A549 (cell line): ENCODE results near the gene GDAP2. TPM values are rescaled to one million over a fixed set of nuclear protein-coding genes. Genes with fewer than 3 reads are reported as not detected.

ENCODE experiments used
- ATAC-seq, 2 experiments: fragments of 200-7000 bp in 1 of 2; fragments of >200 bp in 1 of 2; cut with Nextera tagmentation in 1 of 2; cut with Tn5 transposase in 1 of 2; 3 replicates each; pipeline versions ENCODE4 v1.8.0 to v1.9.1; 2018 to 2020; ENCODE audit warnings: mild to moderate bottlenecking in 1 of 2, moderate library complexity in 1 of 2
- CTCF ChIA-PET: fragments of 300-600 bp; sonication (Branson Sonifier 250); formaldehyde crosslinking; extraction: SDS; loops from one replicate; lab custom pipeline; 2021; ENCODE audit warnings: antibody characterized with exemption, inconsistent platforms; lab: Yijun Ruan, JAX
- POLR2A ChIA-PET: fragments of 350-600 bp; formaldehyde crosslinking; extraction: SDS; loops from one replicate; lab custom pipeline; 2021; ENCODE audit warnings: antibody characterized with exemption, inconsistent platforms; lab: Yijun Ruan, JAX
- DNase-seq, 2 experiments: peaks; one replicate each; pipeline versions ENCODE4 v3.0.0 to v3.0.0-alpha.2; 2011 to 2016; ENCODE audit warnings: low read depth in 1 of 2, low spot score in 1 of 2
- FAIRE-seq: peaks from 2 replicates; lab custom pipeline; 2011; peaks lifted over from hg19 to GRCh38; lab: Jason Lieb, UNC
- H3K27ac ChIP-seq, 2 experiments: fragments of >200 bp; sonication (Bioruptor Twin); formaldehyde crosslinking; 3 replicates each; pipeline ENCODE4 v1.5.1; 2016 to 2017
- H3K4me1 ChIP-seq: fragments of >200 bp; sonication (Bioruptor Twin); formaldehyde crosslinking; 3 replicates; pipeline ENCODE4 v1.6.1; 2016
- H3K4me2 ChIP-seq: fragments of >200 bp; sonication (Bioruptor Twin); formaldehyde crosslinking; 3 replicates; pipeline ENCODE4 v1.6.1; 2016
- H3K4me3 ChIP-seq: fragments of >200 bp; sonication (Bioruptor Twin); formaldehyde crosslinking; 3 replicates; pipeline ENCODE4 v1.5.1; 2016
- H3K9me3 ChIP-seq: fragments of >200 bp; sonication (Bioruptor Twin); formaldehyde crosslinking; 3 replicates; pipeline ENCODE4 v1.6.1; 2016
- ATOH8 ChIP-seq: fragments of 250-450 bp; sonication (Bioruptor Pico); IDR thresholded peaks from 2 replicates; pipeline ENCODE4 v1.5.0; 2020; ENCODE audit warnings: low read depth, mild to moderate bottlenecking, moderate library complexity
- CHD2 ChIP-seq: fragments of 150-350 bp; IDR thresholded peaks from 2 replicates; pipeline ENCODE4 v1.6.1; 2014; ENCODE audit warnings: low read length; ENCODE audit not compliant: partially characterized antibody
- E2F6 ChIP-seq: IDR thresholded peaks from 2 replicates; pipeline ENCODE4 v1.6.1; 2012; ENCODE audit warnings: low read depth, borderline replicate concordance
- EHF ChIP-seq: fragments of 250-450 bp; sonication (Bioruptor Pico); IDR thresholded peaks from 2 replicates; pipeline ENCODE4 v1.5.0; 2020; ENCODE audit warnings: mild to moderate bottlenecking
- EHMT2 ChIP-seq: fragments of 200-600 bp; sonication (generic); IDR thresholded peaks from 2 replicates; pipeline ENCODE4 v1.6.1; 2016; ENCODE audit warnings: antibody characterized with exemption, low read depth, mild to moderate bottlenecking, moderate library complexity
- EP300 ChIP-seq, 2 experiments: fragments of >200 bp; sonication (Bioruptor Twin); formaldehyde crosslinking; IDR thresholded peaks; 2 replicates in 1 of 2; 3 replicates in 1 of 2; pipeline ENCODE4 v1.6.1; 2016 to 2017
- FOSB ChIP-seq: fragments of 250-450 bp; sonication (Bioruptor Pico); IDR thresholded peaks from 2 replicates; pipeline ENCODE4 v1.5.0; 2020; ENCODE audit warnings: mild to moderate bottlenecking, moderate library complexity
- FOXS1 ChIP-seq: fragments of 250-450 bp; sonication (Bioruptor Pico); IDR thresholded peaks from 2 replicates; pipeline ENCODE4 v1.5.0; 2020; ENCODE audit warnings: mild to moderate bottlenecking, moderate library complexity
- GATA3 ChIP-seq: IDR thresholded peaks from 2 replicates; pipeline ENCODE4 v1.6.1; 2012; ENCODE audit warnings: borderline replicate concordance
- HMGXB4 ChIP-seq: fragments of 250-450 bp; sonication (Bioruptor Pico); IDR thresholded peaks from 2 replicates; pipeline ENCODE4 v1.5.0; 2021; ENCODE audit warnings: mild to moderate bottlenecking, moderate library complexity, borderline replicate concordance
- HOXA7 ChIP-seq: fragments of 250-450 bp; sonication (Bioruptor Pico); IDR thresholded peaks from 2 replicates; pipeline ENCODE4 v1.5.0; 2020; ENCODE audit warnings: mild to moderate bottlenecking, moderate library complexity
- HOXB13 ChIP-seq: fragments of 250-450 bp; sonication (Bioruptor Pico); IDR thresholded peaks from 2 replicates; pipeline ENCODE4 v1.5.0; 2020; ENCODE audit warnings: low read depth, mild to moderate bottlenecking, moderate library complexity
- HOXB5 ChIP-seq: fragments of 250-450 bp; sonication (Bioruptor Pico); IDR thresholded peaks from 2 replicates; pipeline ENCODE4 v1.5.0; 2020; ENCODE audit warnings: mild to moderate bottlenecking, moderate library complexity
- JUN ChIP-seq, 2 experiments: fragments of >200 bp; sonication (Bioruptor Twin); formaldehyde crosslinking; IDR thresholded peaks; 2 replicates in 1 of 2; 3 replicates in 1 of 2; pipeline ENCODE4 v1.6.1; 2016 to 2017
- MAZ ChIP-seq: fragments of 150-350 bp; IDR thresholded peaks from 2 replicates; pipeline ENCODE4 v1.6.1; 2014; ENCODE audit warnings: antibody characterized with exemption, low read depth, low read length, borderline replicate concordance
- PHF8 ChIP-seq: fragments of 200-600 bp; sonication (generic); IDR thresholded peaks from 2 replicates; pipeline ENCODE4 v1.6.1; 2016; ENCODE audit warnings: low read depth, mild to moderate bottlenecking, antibody characterized with exemption, moderate library complexity, borderline replicate concordance
- POLR2A ChIP-seq: IDR thresholded peaks from 2 replicates; pipeline ENCODE4 v1.6.1; 2012; ENCODE audit warnings: mild to moderate bottlenecking, low read length
- POLR2AphosphoS2 ChIP-seq: conservative IDR thresholded peaks from 2 replicates; pipeline ENCODE4 v1.6.1; 2012; ENCODE audit warnings: low read length, improper control_type of control experiment, inconsistent platforms
- RCOR1 ChIP-seq: fragments of 150-350 bp; IDR thresholded peaks from 2 replicates; pipeline ENCODE4 v1.6.1; 2014; ENCODE audit warnings: antibody characterized with exemption, low read length, low read depth
- SREBF2 ChIP-seq: fragments of 450-650 bp; IDR thresholded peaks from 2 replicates; pipeline ENCODE4 v1.6.1; 2014; ENCODE audit warnings: mild to moderate bottlenecking, moderate library complexity
- TFCP2L1 ChIP-seq: fragments of 250-450 bp; sonication (Bioruptor Pico); IDR thresholded peaks from 2 replicates; pipeline ENCODE4 v1.5.0; 2021; ENCODE audit warnings: mild to moderate bottlenecking
- TP53 ChIP-seq: fragments of 250-450 bp; sonication (Bioruptor Pico); IDR thresholded peaks from 2 replicates; pipeline ENCODE4 v1.5.0; 2021; ENCODE audit warnings: mild to moderate bottlenecking, moderate library complexity
- ZFP36 ChIP-seq: fragments of 450-650 bp; IDR thresholded peaks from 2 replicates; pipeline ENCODE4 v1.6.1; 2014; ENCODE audit warnings: borderline replicate concordance; ENCODE audit not compliant: partially characterized antibody
- ZNF302 ChIP-seq: fragments of 250-450 bp; sonication (Bioruptor Pico); IDR thresholded peaks from 2 replicates; pipeline ENCODE4 v1.9.0; 2021; ENCODE audit warnings: inconsistent platforms, mild to moderate bottlenecking, moderate library complexity
- ZSCAN20 ChIP-seq: fragments of 250-450 bp; sonication (Bioruptor Pico); IDR thresholded peaks from 2 replicates; pipeline ENCODE4 v1.8.0; 2022; ENCODE audit warnings: mild to moderate bottlenecking, moderate library complexity
- WGBS: methylation state at CpG from one replicate; pipeline ENCODE4 v1.1.6; 2017; ENCODE audit errors: missing lambda C conversion rate; 5-methylcytosine and 5-hydroxymethylcytosine counted together
- polyA plus RNA-seq, 4 experiments: library from polyadenylated mRNA; depleted of rRNA in 3 of 4; stranded (reverse); fragments of >200 nt; fragmentation: RNase III in 1 of 4; extraction: RNeasy Plus Mini Kit Qiagen cat#74134 plus additional on column Dnase treatment in 1 of 4; gene quantifications; 2 replicates in 3 of 4; 3 replicates in 1 of 4; pipeline ENCODE4 v1.2.3, GENCODE V29; 2011 to 2017
- TF ChIP-seq, protein P1 (sequence below): fragments of >200 bp; sonication (Bioruptor Twin); formaldehyde crosslinking; IDR thresholded peaks from 3 replicates; pipeline ENCODE4 v1.6.1; 2016

GDAP2 gene
- polyA plus RNA-seq, 2 of the 4 experiments (the other 2 are of a cell fraction) = 6.7 to 21.2 TPM

DNA sequence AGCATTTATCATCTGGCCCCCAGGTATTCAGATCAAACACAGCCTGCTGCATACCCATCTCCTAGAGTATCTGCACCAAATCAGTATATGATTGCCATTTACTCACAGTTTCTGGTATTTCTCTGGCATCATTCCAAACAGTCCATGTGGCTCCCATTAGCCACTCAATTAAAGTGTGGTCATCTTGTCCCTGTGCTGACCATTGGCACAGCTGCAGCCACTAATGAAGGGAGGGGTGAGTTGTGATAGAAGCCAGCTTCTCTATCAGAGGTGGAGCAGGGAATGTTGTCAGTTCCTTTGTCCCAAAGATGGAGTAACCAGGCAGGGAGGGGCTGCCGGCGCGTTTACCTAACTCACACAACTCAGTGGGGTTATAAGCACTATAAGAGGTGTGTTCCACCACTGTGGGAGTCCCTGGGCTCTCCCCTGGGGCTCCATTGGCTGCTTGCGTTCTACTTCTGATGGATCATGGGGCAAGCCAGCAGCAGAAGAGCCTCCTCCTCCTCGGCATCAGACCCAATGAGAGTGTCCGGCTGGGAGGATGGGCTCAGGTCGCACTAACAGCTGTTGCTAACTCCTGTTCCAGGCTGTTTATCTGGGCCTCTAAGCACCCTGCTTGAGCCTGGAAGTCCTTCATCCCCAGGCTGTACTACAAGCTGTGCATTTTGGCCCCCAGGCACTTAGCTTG, 108.6 kb downstream of the GDAP2 start:
- FAIRE-seq (no peak), ATAC-seq (no peak), DNase-seq (no peak)
- no peak overlapping the region for H3K4me3 ChIP-seq
- WGBS = 59% methylated on average over 3 of the region's 7 CpGs
- peak overlapping the region; percentile 60 to 85 for H3K27ac ChIP-seq
- TF ChIP-seq EHMT2 = no peak
- TF ChIP-seq POLR2A = no peak
- no peak for TF ChIP-seq HMGXB4
- TF ChIP-seq CHD2 = no peak
- no peak for TF ChIP-seq ZSCAN20 (CRISPR knock-in tag)
- no peak for TF ChIP-seq MAZ
- TF ChIP-seq TFCP2L1 = no peak
- TF ChIP-seq FOXS1 (CRISPR knock-in tag) = no peak
- TF ChIP-seq TP53 (CRISPR knock-in tag) = no peak
- no peaks in the 10 kb centered on the region for H3K9me3 ChIP-seq
- no peak overlapping the region for H3K4me2 ChIP-seq
- POLR2A ChIA-PET = no interaction called here
- H3K4me1 ChIP-seq = peaks cover 24% of the 10 kb centered on the region
- CTCF ChIA-PET = no interaction called here

- no peak for TF ChIP-seq RCOR1
- TF ChIP-seq GATA3 = no peak
- TF ChIP-seq ZFP36 = no peak
- TF ChIP-seq ZNF302 (CRISPR knock-in tag) = no peak
- TF ChIP-seq JUN (IDR thresholded peaks at IDR 0.05) = no peak
- TF ChIP-seq, protein P1, sequence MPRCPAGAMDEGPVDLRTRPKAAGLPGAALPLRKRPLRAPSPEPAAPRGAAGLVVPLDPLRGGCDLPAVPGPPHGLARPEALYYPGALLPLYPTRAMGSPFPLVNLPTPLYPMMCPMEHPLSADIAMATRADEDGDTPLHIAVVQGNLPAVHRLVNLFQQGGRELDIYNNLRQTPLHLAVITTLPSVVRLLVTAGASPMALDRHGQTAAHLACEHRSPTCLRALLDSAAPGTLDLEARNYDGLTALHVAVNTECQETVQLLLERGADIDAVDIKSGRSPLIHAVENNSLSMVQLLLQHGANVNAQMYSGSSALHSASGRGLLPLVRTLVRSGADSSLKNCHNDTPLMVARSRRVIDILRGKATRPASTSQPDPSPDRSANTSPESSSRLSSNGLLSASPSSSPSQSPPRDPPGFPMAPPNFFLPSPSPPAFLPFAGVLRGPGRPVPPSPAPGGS = no peak
- no peak for TF ChIP-seq TFCP2L1
- TF ChIP-seq EP300 (IDR thresholded peaks at IDR 0.05) = no peak
- TF ChIP-seq, all 56 proteins: peak for 0
- no peak overlapping the region for H3K4me2 ChIP-seq
- ChIA-PET POLR2A (no interaction called here), CTCF (no interaction called here)
- H3K27ac ChIP-seq = no peak overlapping the region
- ATAC-seq = no peak
- 67% methylated on average over 1 of the region's 2 CpGs for WGBS
- no peak for DNase-seq
- no peaks in the 10 kb centered on the region for H3K9me3 ChIP-seq
- no peak for FAIRE-seq
- no peak overlapping the region for H3K4me3 ChIP-seq
- H3K4me1 ChIP-seq = peaks cover 18% of the 10 kb centered on the region
Measured at GRCh38 chr1:117820096-117820495, 109.3 kb downstream of the GDAP2 start.

DNA sequence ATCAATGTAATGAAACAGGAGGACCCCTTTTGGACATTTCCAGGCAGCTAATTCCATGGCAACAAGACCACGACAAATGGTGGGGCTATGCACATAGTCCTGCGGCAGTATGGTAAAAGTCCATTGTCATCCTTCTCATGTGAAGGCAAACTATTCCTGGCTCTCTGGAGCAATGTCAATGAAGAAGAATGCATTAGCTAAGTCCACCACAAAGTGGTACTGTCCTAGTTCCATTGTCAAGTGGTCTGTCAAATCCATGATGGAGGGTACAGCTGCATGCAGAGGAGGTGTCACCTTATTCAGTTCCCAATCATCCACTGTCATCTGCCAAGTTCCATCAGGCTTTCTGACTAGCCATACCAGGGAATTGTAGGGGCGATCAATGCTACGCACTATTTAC, 110.1 kb downstream of the GDAP2 start:
- Histone ChIP-seq H3K4me2 (no peak overlapping the region), H3K27ac (no peak overlapping the region), H3K4me3 (no peak overlapping the region), H3K9me3 (no peaks in the 10 kb centered on the region), H3K4me1 (peaks cover 15% of the 10 kb centered on the region)
- CTCF ChIA-PET = no interaction called here
- no peak for ATAC-seq
- TF ChIP-seq FOXS1 (CRISPR knock-in tag) (no peak), ATOH8 (CRISPR knock-in tag) (no peak), POLR2AphosphoS2 (no peak), HOXA7 (CRISPR knock-in tag) (no peak), PHF8 (no peak), TP53 (CRISPR knock-in tag) (no peak), E2F6 (no peak), EHF (CRISPR knock-in tag) (no peak), SREBF2 (no peak), HOXB13 (CRISPR knock-in tag) (no peak), HOXB5 (CRISPR knock-in tag) (no peak), FOSB (CRISPR knock-in tag) (no peak)
- TF ChIP-seq, protein P1 = no peak
- 35% methylated on average over 4 of the region's 4 CpGs for WGBS
- POLR2A ChIA-PET = no interaction called here
- no peak for FAIRE-seq
- DNase-seq = no peak
